ENCODE results near the gene CHAC2. TPM values are rescaled to one million over a fixed set of nuclear protein-coding genes. Genes with fewer than 3 reads are reported as not detected.

Gene CHAC2
- total and polyA plus RNA-seq, 2 experiments from 2014 or later, result 17.9 to 25.8 TPM

DNA sequence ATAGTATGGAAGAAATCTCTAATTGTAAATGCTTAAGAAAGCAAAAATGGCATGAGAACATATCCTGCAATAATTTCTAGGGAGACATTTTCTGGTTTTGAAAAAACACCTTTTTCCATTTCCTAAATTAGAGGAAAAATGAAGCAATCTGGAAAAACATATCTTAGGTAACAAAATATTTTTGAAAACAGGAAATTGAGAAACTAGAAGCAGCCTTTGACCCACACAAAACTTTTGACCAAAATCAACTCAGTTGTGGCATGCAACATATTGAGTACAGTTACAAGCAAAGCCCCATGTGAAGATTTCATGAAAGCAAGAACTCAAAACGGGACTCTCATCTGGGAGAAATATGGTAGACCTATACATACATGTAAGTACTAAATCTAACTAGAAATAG is 28.6 kb upstream of the CHAC2 start:
- no peak overlapping the region for H3K27ac Mint-ChIP-seq
- ATAC-seq, result no peak

DNA sequence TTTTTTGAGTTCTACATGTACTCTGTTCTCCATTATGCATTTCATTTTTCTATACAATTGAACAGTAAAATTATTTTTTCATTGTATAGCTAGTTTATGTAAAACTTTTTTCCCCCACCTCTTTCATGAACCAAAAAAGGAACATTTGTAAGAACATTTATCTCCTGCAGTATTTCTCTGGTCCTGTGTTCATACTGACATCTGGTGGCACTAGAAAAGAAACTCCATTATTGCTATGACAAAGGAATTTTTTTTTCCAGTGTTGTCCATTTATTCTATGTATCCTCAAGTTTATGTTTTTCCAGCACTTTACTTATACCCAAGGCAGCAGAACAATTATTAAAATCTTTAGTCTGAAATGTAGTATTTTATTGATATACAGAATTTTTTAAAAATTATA is 27.4 kb upstream of the CHAC2 start:
- H3K79me2 ChIP-seq (replicated peaks; ENCODE audit: insufficient read depth), result no peaks in the 10 kb centered on the region
- TF ChIP-seq, protein P1, sequence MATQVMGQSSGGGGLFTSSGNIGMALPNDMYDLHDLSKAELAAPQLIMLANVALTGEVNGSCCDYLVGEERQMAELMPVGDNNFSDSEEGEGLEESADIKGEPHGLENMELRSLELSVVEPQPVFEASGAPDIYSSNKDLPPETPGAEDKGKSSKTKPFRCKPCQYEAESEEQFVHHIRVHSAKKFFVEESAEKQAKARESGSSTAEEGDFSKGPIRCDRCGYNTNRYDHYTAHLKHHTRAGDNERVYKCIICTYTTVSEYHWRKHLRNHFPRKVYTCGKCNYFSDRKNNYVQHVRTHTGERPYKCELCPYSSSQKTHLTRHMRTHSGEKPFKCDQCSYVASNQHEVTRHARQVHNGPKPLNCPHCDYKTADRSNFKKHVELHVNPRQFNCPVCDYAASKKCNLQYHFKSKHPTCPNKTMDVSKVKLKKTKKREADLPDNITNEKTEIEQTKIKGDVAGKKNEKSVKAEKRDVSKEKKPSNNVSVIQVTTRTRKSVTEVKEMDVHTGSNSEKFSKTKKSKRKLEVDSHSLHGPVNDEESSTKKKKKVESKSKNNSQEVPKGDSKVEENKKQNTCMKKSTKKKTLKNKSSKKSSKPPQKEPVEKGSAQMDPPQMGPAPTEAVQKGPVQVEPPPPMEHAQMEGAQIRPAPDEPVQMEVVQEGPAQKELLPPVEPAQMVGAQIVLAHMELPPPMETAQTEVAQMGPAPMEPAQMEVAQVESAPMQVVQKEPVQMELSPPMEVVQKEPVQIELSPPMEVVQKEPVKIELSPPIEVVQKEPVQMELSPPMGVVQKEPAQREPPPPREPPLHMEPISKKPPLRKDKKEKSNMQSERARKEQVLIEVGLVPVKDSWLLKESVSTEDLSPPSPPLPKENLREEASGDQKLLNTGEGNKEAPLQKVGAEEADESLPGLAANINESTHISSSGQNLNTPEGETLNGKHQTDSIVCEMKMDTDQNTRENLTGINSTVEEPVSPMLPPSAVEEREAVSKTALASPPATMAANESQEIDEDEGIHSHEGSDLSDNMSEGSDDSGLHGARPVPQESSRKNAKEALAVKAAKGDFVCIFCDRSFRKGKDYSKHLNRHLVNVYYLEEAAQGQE (IDR thresholded peaks at IDR 0.05; ENCODE audit: unreplicated experiment), result no peak
- TF ChIP-seq, protein P2, sequence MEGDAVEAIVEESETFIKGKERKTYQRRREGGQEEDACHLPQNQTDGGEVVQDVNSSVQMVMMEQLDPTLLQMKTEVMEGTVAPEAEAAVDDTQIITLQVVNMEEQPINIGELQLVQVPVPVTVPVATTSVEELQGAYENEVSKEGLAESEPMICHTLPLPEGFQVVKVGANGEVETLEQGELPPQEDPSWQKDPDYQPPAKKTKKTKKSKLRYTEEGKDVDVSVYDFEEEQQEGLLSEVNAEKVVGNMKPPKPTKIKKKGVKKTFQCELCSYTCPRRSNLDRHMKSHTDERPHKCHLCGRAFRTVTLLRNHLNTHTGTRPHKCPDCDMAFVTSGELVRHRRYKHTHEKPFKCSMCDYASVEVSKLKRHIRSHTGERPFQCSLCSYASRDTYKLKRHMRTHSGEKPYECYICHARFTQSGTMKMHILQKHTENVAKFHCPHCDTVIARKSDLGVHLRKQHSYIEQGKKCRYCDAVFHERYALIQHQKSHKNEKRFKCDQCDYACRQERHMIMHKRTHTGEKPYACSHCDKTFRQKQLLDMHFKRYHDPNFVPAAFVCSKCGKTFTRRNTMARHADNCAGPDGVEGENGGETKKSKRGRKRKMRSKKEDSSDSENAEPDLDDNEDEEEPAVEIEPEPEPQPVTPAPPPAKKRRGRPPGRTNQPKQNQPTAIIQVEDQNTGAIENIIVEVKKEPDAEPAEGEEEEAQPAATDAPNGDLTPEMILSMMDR (conservative IDR thresholded peaks at IDR 0.05; ENCODE audit: low read depth in 2 of 2), result peak; percentile 36 to 48
- no peaks in the 10 kb centered on the region for H3K4me1 Mint-ChIP-seq
- no peak overlapping the region for H3K4me2 ChIP-seq
- H3F3A ChIP-seq (replicated peaks; ENCODE audit: low read depth), result no peaks in the 10 kb centered on the region
- peaks cover 4% of the 10 kb centered on the region for H3K36me3 Mint-ChIP-seq (ENCODE audit: low read depth)
- peaks cover 2% of the 10 kb centered on the region; the same call in 1 of the 3 replicates for H3K9me3 Mint-ChIP-seq
- no peak overlapping the region for H3K4me3 Mint-ChIP-seq
- no peak for ATAC-seq
- no peak overlapping the region for H3K4me3 ChIP-seq
- H3K36me3 ChIP-seq (ENCODE audit: insufficient read depth), result no peaks in the 10 kb centered on the region; the same call in 1 of the 2 replicates
- peak; percentile 27 for DNase-seq (ENCODE audit: low spot score)
- no peak overlapping the region for H2AFZ ChIP-seq
- H3K27me3 ChIP-seq (ENCODE audit: insufficient read depth), result no peaks in the 10 kb centered on the region
- no peak overlapping the region for H3K27ac ChIP-seq (ENCODE audit: low read depth)
- no peaks in the 10 kb centered on the region for H3K4me1 ChIP-seq (ENCODE audit: insufficient read depth)
- H4K20me1 ChIP-seq (replicated peaks; ENCODE audit: insufficient read depth), result no peaks in the 10 kb centered on the region; the same call in 1 of the 2 replicates
- H3K27ac Mint-ChIP-seq, result no peak overlapping the region
- no peaks in the 10 kb centered on the region for H3K9me2 ChIP-seq (ENCODE audit: insufficient read depth)
- H3K27me3 Mint-ChIP-seq (ENCODE audit: insufficient read depth, low read depth, poor library complexity), result no peaks in the 10 kb centered on the region

More for the DNA sequence above, 28.6 kb upstream of the CHAC2 start:
- 0 out of 2 replicates have a peak overlapping the region, but pooled peaks have one; percentile 7 for H3K27ac ChIP-seq (ENCODE audit: low read depth)
- H3K4me1 ChIP-seq (ENCODE audit: insufficient read depth), result no peaks in the 10 kb centered on the region
- H3K79me2 ChIP-seq (replicated peaks; ENCODE audit: insufficient read depth), result no peaks in the 10 kb centered on the region
- H3F3A ChIP-seq (replicated peaks; ENCODE audit: low read depth), result no peaks in the 10 kb centered on the region
- H2AFZ ChIP-seq, result no peak overlapping the region
- no peaks in the 10 kb centered on the region for H3K27me3 ChIP-seq (ENCODE audit: insufficient read depth)
- H3K27me3 Mint-ChIP-seq (ENCODE audit: insufficient read depth, low read depth, poor library complexity), result no peaks in the 10 kb centered on the region
- no peaks in the 10 kb centered on the region; the same call in 1 of the 2 replicates for H4K20me1 ChIP-seq (replicated peaks; ENCODE audit: insufficient read depth)
- peaks cover 5% of the 10 kb centered on the region; the same call in 2 of the 3 replicates for H3K9me3 Mint-ChIP-seq
- H3K4me2 ChIP-seq, result no peak overlapping the region
- no peaks in the 10 kb centered on the region for H3K9me2 ChIP-seq (ENCODE audit: insufficient read depth)
- TF ChIP-seq JUNB (IDR thresholded peaks at IDR 0.05; ENCODE audit: unreplicated experiment), result no peak
- DNase-seq (ENCODE audit: low spot score), result peak; percentile 14
- peaks cover 15% of the 10 kb centered on the region for H3K36me3 Mint-ChIP-seq (ENCODE audit: low read depth)
- H3K36me3 ChIP-seq (ENCODE audit: insufficient read depth), result no peaks in the 10 kb centered on the region; the same call in 1 of the 2 replicates
- H3K4me3 Mint-ChIP-seq, result no peak overlapping the region
- H3K4me1 Mint-ChIP-seq, result no peaks in the 10 kb centered on the region
- H3K4me3 ChIP-seq, result no peak overlapping the region
